T-cell (primary cell): ENCODE results near the gene PCBD1. TPM values are rescaled to one million over a fixed set of nuclear protein-coding genes. Genes with fewer than 3 reads are reported as not detected.

Experiments
- ATAC-seq, 4 experiments: fragments of 200-7000 bp in 3 of 4; fragments of 150-1000 bp in 1 of 4; cut with Tn5 transposase; replicated peaks in 1 of 4; 1 replicate in 3 of 4; 2 replicates in 1 of 4; pipeline ENCODE4 v1.10.0; 2021; ENCODE audit warnings: moderate library complexity in 3 of 4, mild to moderate bottlenecking in 2 of 4, moderate number of reproducible peaks in 1 of 4
- CTCF ChIA-PET, 2 donors: fragments of 300-600 bp; sonication (Branson Sonifier 250); formaldehyde crosslinking; loops; one replicate each; lab custom pipeline; 2022; ENCODE audit warnings: antibody characterized with exemption in 2 of 2; lab: Charles Lee
- POLR2A ChIA-PET, 2 donors: fragments of 300-600 bp; sonication (Branson Sonifier 250); formaldehyde crosslinking; loops; one replicate each; lab custom pipeline; 2022; ENCODE audit warnings: antibody characterized with exemption in 2 of 2; lab: Charles Lee
- DNase-seq, 35 experiments: peaks; one replicate each; pipeline versions ENCODE4 v3.0.0 to v3.0.0-alpha.2; 2013 to 2023
- H3K27ac ChIP-seq: one replicate; pipeline ENCODE4 v1.5.1; 2013; ENCODE audit warnings: low read length
- H3K27me3 ChIP-seq, 2 experiments: replicated peaks in 1 of 2; 1 replicate in 1 of 2; 2 replicates in 1 of 2; pipeline versions ENCODE4 v1.6.1 to v1.7.0; 2013; ENCODE audit warnings: low read length in 1 of 2, mixed read lengths in 1 of 2; ENCODE audit not compliant: control insufficient read depth in 2 of 2, insufficient read depth in 2 of 2; ENCODE audit errors: extremely low read depth in 1 of 2
- H3K36me3 ChIP-seq, 2 donors: 1 replicate in 1 of 2; 2 replicates in 1 of 2; pipeline versions ENCODE4 v1.6.1 to v1.7.0; 2013; ENCODE audit warnings: low read length in 1 of 2; ENCODE audit not compliant: control insufficient read depth in 2 of 2, insufficient read depth in 1 of 2; ENCODE audit errors: extremely low read depth in 1 of 2
- H3K4me1 ChIP-seq, 2 experiments: 1 replicate in 1 of 2; 2 replicates in 1 of 2; pipeline versions ENCODE4 v1.6.1 to v1.7.0; 2013; ENCODE audit warnings: low read length in 2 of 2, mixed read lengths in 1 of 2; ENCODE audit not compliant: insufficient read depth in 2 of 2, control insufficient read depth in 1 of 2; ENCODE audit errors: extremely low read depth in 1 of 2
- H3K4me3 ChIP-seq, 2 donors: 1 replicate in 1 of 2; 2 replicates in 1 of 2; pipeline versions ENCODE4 v1.5.1 to v1.7.0; 2013; ENCODE audit warnings: mild to moderate bottlenecking in 2 of 2, low read length in 1 of 2, moderate library complexity in 1 of 2; ENCODE audit not compliant: control insufficient read depth in 1 of 2; ENCODE audit errors: extremely low read depth in 1 of 2
- H3K9me3 ChIP-seq: 2 replicates; pipeline ENCODE4 v1.7.0; 2013
- H3K27ac Mint-ChIP-seq, 2 donors: one replicate each; pipeline ENCODE4 v1.8.0; 2020 to 2021; ENCODE audit warnings: mild to moderate bottlenecking in 2 of 2, mixed read lengths in 2 of 2
- H3K27me3 Mint-ChIP-seq, 2 donors: one replicate each; pipeline ENCODE4 v1.8.0; 2021 to 2022; ENCODE audit warnings: mixed read lengths in 2 of 2
- H3K36me3 Mint-ChIP-seq: one replicate; pipeline ENCODE4 v1.8.0; 2021; ENCODE audit warnings: mixed read lengths
- H3K4me1 Mint-ChIP-seq, 3 donors: one replicate each; pipeline ENCODE4 v1.8.0; 2020 to 2022; ENCODE audit warnings: mixed read lengths in 3 of 3, mild to moderate bottlenecking in 1 of 3
- H3K4me3 Mint-ChIP-seq, 3 donors: one replicate each; pipeline ENCODE4 v1.8.0; 2020 to 2022; ENCODE audit warnings: mild to moderate bottlenecking in 3 of 3, mixed read lengths in 3 of 3, moderate library complexity in 3 of 3
- H3K9me3 Mint-ChIP-seq, 3 donors: one replicate each; pipeline ENCODE4 v1.8.0; 2020 to 2022; ENCODE audit warnings: mixed read lengths in 3 of 3
- WGBS: methylation state at CpG from one replicate; pipeline ENCODE4 v1.1.5; 2013; ENCODE audit warnings: missing lambda C conversion rate; ENCODE audit not compliant: insufficient coverage; 5-methylcytosine and 5-hydroxymethylcytosine counted together
- total RNA-seq, 35 experiments: library from RNA in 6 of 35; stranded (reverse) in 6 of 35; fragments of 120-200 nt in 1 of 35; gene quantifications; one replicate each; pipeline versions ENCODE4 v1.2.1 to v1.2.4 and lab custom pipeline; 2013 to 2026

PCBD1 gene
- total RNA-seq, 5 donors from 2014 or later (not counting 1 experiment from before 2014, with no cell fraction given) = 6.5 to 10.0 (median 9.2) TPM

DNA sequence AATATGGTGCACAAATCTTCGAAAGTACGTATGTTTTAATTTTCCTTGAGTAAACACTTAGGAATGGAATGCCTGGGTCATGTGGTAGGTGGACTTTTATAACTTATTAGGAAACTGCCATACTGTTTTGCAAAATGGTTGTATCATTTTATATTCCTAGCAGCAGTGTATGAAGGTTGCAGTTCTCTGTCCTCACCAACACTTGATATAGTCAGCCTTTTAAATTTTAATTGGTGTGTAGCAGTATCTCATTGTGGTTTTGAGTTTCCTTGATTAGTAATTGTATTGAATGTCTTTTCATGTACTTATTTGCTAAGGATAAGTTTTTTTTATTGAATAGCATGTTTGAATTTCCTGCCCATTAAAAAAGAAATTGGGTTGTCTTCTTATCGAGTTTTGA is 926 bp upstream of the PCBD1 start:
- POLR2A ChIA-PET = no interaction called here
- peaks cover 4% of the 10 kb centered on the region for H3K36me3 Mint-ChIP-seq

DNA sequence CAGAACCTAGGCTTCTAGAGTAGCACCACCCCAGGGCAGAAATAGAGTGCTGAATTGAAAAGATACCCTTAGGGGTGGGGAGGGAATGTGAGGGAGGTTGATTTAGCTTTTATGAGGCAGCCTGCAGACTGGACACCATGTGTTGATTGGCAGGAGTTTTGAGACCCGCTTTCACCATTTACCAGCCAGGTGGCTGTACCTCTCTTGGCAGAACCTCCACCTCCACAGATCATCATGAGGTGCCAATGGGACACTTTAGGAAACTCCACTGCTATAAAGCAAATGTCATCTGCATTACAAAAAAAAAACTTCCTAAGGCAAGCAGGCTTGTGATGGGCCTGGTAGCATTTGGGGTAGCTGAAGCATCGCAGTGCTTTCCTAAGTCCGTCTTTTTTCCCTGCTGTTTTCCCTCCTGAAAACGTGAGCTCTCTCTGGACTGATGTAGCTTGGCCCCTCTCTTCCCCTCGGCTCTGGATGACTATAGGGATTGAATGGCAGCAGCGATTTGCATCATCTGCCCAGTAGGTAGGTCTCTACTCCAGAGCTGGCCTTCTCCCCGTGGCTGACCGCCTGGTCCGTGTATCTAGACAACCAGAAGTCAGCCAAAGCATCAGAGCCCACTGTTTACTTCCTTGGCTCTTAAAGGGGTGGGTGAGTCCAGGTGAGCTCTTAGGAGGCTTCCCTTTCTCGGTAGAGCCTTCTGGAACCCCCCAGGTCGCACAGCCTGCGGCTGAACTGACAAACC is 1.3 kb downstream of the PCBD1 start:
- no peaks in the 10 kb centered on the region for H3K9me3 ChIP-seq
- peak overlapping the region; percentile 82 to 84 for H3K27ac Mint-ChIP-seq
- H3K27me3 Mint-ChIP-seq = no peaks in the 10 kb centered on the region
- 100% methylated on average over 6 of the region's 12 CpGs for WGBS
- H3K36me3 Mint-ChIP-seq = peaks cover 12% of the 10 kb centered on the region
- H3K4me3 Mint-ChIP-seq = peak overlapping the region; percentile 77 to 87 (median 86)
- ATAC-seq (no peak), DNase-seq (no peak)
- H3K4me3 ChIP-seq = peak overlapping the region in 1 of 2 donors; percentile 97
- H3K9me3 Mint-ChIP-seq = no peaks in the 10 kb centered on the region
- no peaks in the 10 kb centered on the region for H3K27me3 ChIP-seq
- H3K4me1 Mint-ChIP-seq = peaks cover 4 to 16% (median 10%) of the 10 kb centered on the region in 3 donors
- H3K4me1 ChIP-seq = peaks cover 0 to 12% of the 10 kb centered on the region in 2 experiments
- H3K36me3 ChIP-seq = peaks cover 0 to 13% of the 10 kb centered on the region in 2 donors
- POLR2A ChIA-PET = interaction anchor here in 1 of 2 donors (0.5 kb wide), 1 partner anchor 9 kb away, joined by 3 read pairs; no protein-coding TSS in a partner anchor
- H3K27ac ChIP-seq = peak overlapping the region; percentile 86
- CTCF ChIA-PET = interaction anchor here (0.5 to 0.9 kb wide), 4 partner anchors 9 to 1486 kb away, joined by 3 to 6 read pairs (median 4); no protein-coding TSS in a partner anchor

More for the DNA sequence above, 926 bp upstream of the PCBD1 start:
- peak overlapping the region in 1 of 2 donors; percentile 44 for H3K27ac Mint-ChIP-seq
- Histone ChIP-seq H3K27ac (no peak overlapping the region), H3K9me3 (no peaks in the 10 kb centered on the region), H3K4me1 (peaks cover 0 to 12% of the 10 kb centered on the region in 2 experiments), H3K36me3 (peaks cover 0 to 7% of the 10 kb centered on the region in 2 donors), H3K4me3 (no peak overlapping the region), H3K27me3 (no peaks in the 10 kb centered on the region)
- ATAC-seq (no peak), DNase-seq (no peak)
- CTCF ChIA-PET = interaction anchor here in 1 of 2 donors (0.6 kb wide), 1 partner anchor 43 kb away, joined by 3 read pairs; no protein-coding TSS in a partner anchor
- WGBS = 100% methylated on average over 2 of the region's 3 CpGs
- peak overlapping the region; percentile 86 to 89 (median 87) for H3K4me3 Mint-ChIP-seq
- H3K4me1 Mint-ChIP-seq = peaks cover 10 to 17% (median 10%) of the 10 kb centered on the region in 3 donors
- no peaks in the 10 kb centered on the region for H3K27me3 Mint-ChIP-seq
- no peaks in the 10 kb centered on the region for H3K9me3 Mint-ChIP-seq

GRCh38 chr10:70885931-70886903 is 2.1 kb downstream of the PCBD1 start:
- H3K9me3 Mint-ChIP-seq = no peaks in the 10 kb centered on the region
- Histone ChIP-seq H3K4me3 (no peak overlapping the region), H3K27ac (peak overlapping the region; percentile 86), H3K4me1 (peaks cover 0 to 12% of the 10 kb centered on the region in 2 experiments), H3K27me3 (no peaks in the 10 kb centered on the region), H3K9me3 (no peaks in the 10 kb centered on the region), H3K36me3 (peaks cover 0 to 13% of the 10 kb centered on the region in 2 donors)
- ChIA-PET POLR2A (no interaction called here), CTCF (interaction anchor here (0.5 kb wide), 2 partner anchors 9 to 1487 kb away, joined by 3 to 6 read pairs; no protein-coding TSS in a partner anchor)
- H3K27me3 Mint-ChIP-seq = no peaks in the 10 kb centered on the region
- DNase-seq (no peak), ATAC-seq (no peak)
- H3K36me3 Mint-ChIP-seq = peaks cover 12% of the 10 kb centered on the region
- H3K4me1 Mint-ChIP-seq = peaks cover 4 to 16% (median 10%) of the 10 kb centered on the region in 3 donors
- H3K27ac Mint-ChIP-seq = peak overlapping the region; percentile 31 to 84
- H3K4me3 Mint-ChIP-seq = peak overlapping the region; percentile 24 to 87 (median 86)
- WGBS = 86% methylated on average over 10 of the region's 18 CpGs

DNA sequence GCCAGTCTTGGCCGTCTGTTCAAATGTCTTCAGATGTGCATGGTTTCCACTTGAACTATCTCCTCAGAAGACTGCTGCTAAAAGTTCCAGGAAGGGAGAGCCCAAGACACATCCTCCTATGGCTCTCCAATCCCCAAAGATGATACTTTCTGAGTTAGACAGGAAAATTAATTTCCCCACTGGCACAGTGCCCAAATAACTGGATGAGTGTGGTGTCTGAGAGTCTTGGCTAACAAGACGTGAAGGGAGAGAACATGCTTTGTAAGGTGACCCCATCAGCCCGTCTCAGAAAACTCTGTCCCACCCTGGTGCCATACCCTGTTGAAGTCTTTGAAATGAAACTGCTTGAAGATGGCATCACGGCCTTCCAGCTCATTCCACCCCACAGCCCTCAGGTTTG is 2.9 kb downstream of the PCBD1 start:
- Mint-ChIP-seq H3K4me3 (no peak overlapping the region), H3K36me3 (peaks cover 12% of the 10 kb centered on the region), H3K4me1 (peaks cover 4 to 16% (median 10%) of the 10 kb centered on the region in 3 donors), H3K9me3 (no peaks in the 10 kb centered on the region), H3K27ac (no peak overlapping the region), H3K27me3 (no peaks in the 10 kb centered on the region)
- Histone ChIP-seq H3K4me1 (peaks cover 0 to 12% of the 10 kb centered on the region in 2 experiments), H3K27me3 (no peaks in the 10 kb centered on the region), H3K9me3 (no peaks in the 10 kb centered on the region), H3K27ac (no peak overlapping the region), H3K36me3 (peaks cover 0 to 13% of the 10 kb centered on the region in 2 donors), H3K4me3 (no peak overlapping the region)
- POLR2A ChIA-PET = no interaction called here
- DNase-seq (no peak), ATAC-seq (no peak)
- 65% methylated on average over 2 of the region's 4 CpGs for WGBS
- CTCF ChIA-PET = no interaction called here

DNA sequence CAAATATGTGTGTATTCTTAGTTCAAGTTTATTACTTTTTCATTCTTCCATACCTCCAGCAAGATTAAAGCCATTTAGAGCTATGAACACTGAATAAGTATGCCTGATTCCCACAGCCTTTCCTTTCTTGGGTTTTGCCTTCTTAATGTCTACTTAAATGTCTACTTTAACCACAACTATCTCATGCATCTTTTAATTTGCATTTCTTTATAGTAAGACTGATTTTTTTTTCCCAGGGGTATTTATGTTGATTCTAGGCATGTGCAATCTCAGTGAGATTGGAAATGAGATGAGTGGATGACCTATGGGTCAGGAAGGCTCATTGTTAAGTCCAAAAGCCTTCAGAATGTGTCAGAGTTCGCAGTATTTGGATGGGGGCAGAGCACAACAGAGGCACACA is 3.6 kb downstream of the PCBD1 start:
- Histone ChIP-seq H3K36me3 (peaks cover 0 to 13% of the 10 kb centered on the region in 2 donors), H3K4me3 (no peak overlapping the region), H3K27ac (no peak overlapping the region), H3K27me3 (no peaks in the 10 kb centered on the region), H3K9me3 (no peaks in the 10 kb centered on the region), H3K4me1 (peaks cover 0 to 12% of the 10 kb centered on the region in 2 experiments)
- DNase-seq (no peak), ATAC-seq (no peak)
- peaks cover 12% of the 10 kb centered on the region for H3K36me3 Mint-ChIP-seq
- no peak overlapping the region for H3K27ac Mint-ChIP-seq
- no CpG with 5 or more reads among the region's 1 CpG for WGBS
- POLR2A ChIA-PET = no interaction called here
- no peaks in the 10 kb centered on the region for H3K9me3 Mint-ChIP-seq
- no peaks in the 10 kb centered on the region for H3K27me3 Mint-ChIP-seq
- no peak overlapping the region for H3K4me3 Mint-ChIP-seq
- peaks cover 8 to 19% (median 12%) of the 10 kb centered on the region in 3 donors for H3K4me1 Mint-ChIP-seq
- CTCF ChIA-PET = interaction anchor here in 1 of 2 donors (0.7 kb wide), 1 partner anchor 49 kb away, joined by 3 read pairs; no protein-coding TSS in a partner anchor
